HepG2 (cell line): ENCODE results near the gene SEMA4A. TPM values are rescaled to one million over a fixed set of nuclear protein-coding genes. Genes with fewer than 3 reads are reported as not detected.

Source experiments
- ATAC-seq: fragments of 200-7000 bp; cut with Tn5 transposase; 3 replicates; pipeline ENCODE4 v1.9.1; 2020; ENCODE audit warnings: mild to moderate bottlenecking, moderate library complexity
- BruUV-seq: library from RNA; stranded (reverse); fragments of 400-500 nt; replicated peaks from 2 replicates; lab custom pipeline; 2021; lab: Mats Ljungman, UMichigan
- CTCF ChIA-PET: fragments of 300-600 bp; formaldehyde crosslinking; extraction: SDS; loops from one replicate; lab custom pipeline; 2021; ENCODE audit warnings: low total read pairs, inconsistent platforms, low intra/inter-chr PET ratio; lab: Yijun Ruan, JAX
- POLR2A ChIA-PET: fragments of 350-600 bp; sonication (Branson Sonifier 250); formaldehyde crosslinking; loops from one replicate; lab custom pipeline; 2020; ENCODE audit warnings: antibody characterized with exemption, inconsistent platforms; lab: Yijun Ruan, JAX
- DNase-seq: peaks from one replicate; pipeline ENCODE4 v3.0.0-alpha.2; 2015; ENCODE audit warnings: low spot score
- FAIRE-seq: peaks from 3 replicates; lab custom pipeline; 2011; peaks lifted over from hg19 to GRCh38; lab: Jason Lieb, UNC
- H2AFZ ChIP-seq: one replicate; pipeline ENCODE4 v1.6.1; 2011; ENCODE audit warnings: low read length, inconsistent platforms
- H3K27ac ChIP-seq: fragments of 300-600 bp; 3 replicates; pipeline ENCODE4 v1.8.0; 2011; ENCODE audit warnings: mixed run types, mild to moderate bottlenecking, mixed read lengths, low read length, inconsistent platforms; ENCODE audit not compliant: insufficient read depth; ENCODE audit errors: extremely low read length
- H3K27me3 ChIP-seq, 2 experiments: fragments of 200-600 bp in 1 of 2; 2 replicates in 1 of 2; 3 replicates in 1 of 2; pipeline versions ENCODE4 v1.6.0 to v1.8.0; 2011; ENCODE audit warnings: low read length in 2 of 2, mild to moderate bottlenecking in 2 of 2, moderate library complexity in 2 of 2, inconsistent platforms in 1 of 2; ENCODE audit not compliant: insufficient read depth in 2 of 2, control insufficient read depth in 1 of 2
- H3K36me3 ChIP-seq, 2 experiments: fragments of 200-600 bp in 1 of 2; replicated peaks in 1 of 2; 2 replicates in 1 of 2; 3 replicates in 1 of 2; pipeline versions ENCODE4 v1.5.1 to v1.8.0; 2011; ENCODE audit warnings: low read length in 2 of 2, inconsistent platforms in 1 of 2; ENCODE audit not compliant: insufficient read depth in 2 of 2, control insufficient read depth in 1 of 2
- H3K4me1 ChIP-seq: 2 replicates; pipeline ENCODE4 v1.5.1; 2012; ENCODE audit warnings: low read length, inconsistent platforms; ENCODE audit not compliant: insufficient read depth
- H3K4me2 ChIP-seq: 2 replicates; pipeline ENCODE4 v1.6.0; 2011; ENCODE audit warnings: low read depth, low read length, inconsistent platforms
- H3K4me3 ChIP-seq, 3 experiments: fragments of 200-600 bp in 1 of 3; sonication (generic), shearing (Covaris generic) in 1 of 3; replicated peaks in 1 of 3; 2 replicates each; pipeline ENCODE4 v1.5.1; 2011 to 2016; ENCODE audit warnings: low read length in 3 of 3, inconsistent platforms in 2 of 3, low read depth in 2 of 3, mild to moderate bottlenecking in 2 of 3, control low read depth in 1 of 3, mixed read lengths in 1 of 3; ENCODE audit not compliant: insufficient read depth in 1 of 3
- H3K79me2 ChIP-seq: one replicate; pipeline ENCODE4 v1.6.1; 2011; ENCODE audit warnings: low read length, inconsistent platforms; ENCODE audit not compliant: insufficient read depth
- H3K9ac ChIP-seq: 2 replicates; pipeline ENCODE4 v1.6.0; 2011; ENCODE audit warnings: mild to moderate bottlenecking, low read depth, low read length, inconsistent platforms; ENCODE audit not compliant: insufficient read depth
- H3K9me3 ChIP-seq: 2 replicates; pipeline ENCODE4 v1.5.1; 2012; ENCODE audit warnings: mild to moderate bottlenecking, low read length
- H4K20me1 ChIP-seq: 2 replicates; pipeline ENCODE4 v1.6.0; 2011; ENCODE audit warnings: inconsistent platforms, mild to moderate bottlenecking, low read length, moderate library complexity; ENCODE audit not compliant: insufficient read depth
- ATF1 ChIP-seq: IDR thresholded peaks from 2 replicates; pipeline ENCODE4 v1.6.1; 2016; ENCODE audit warnings: mild to moderate bottlenecking, control low read depth
- FOXA1 ChIP-seq, 2 experiments: fragments of 450-650 bp in 1 of 2; sonication (generic) in 1 of 2; formaldehyde crosslinking in 1 of 2; IDR thresholded peaks; 2 replicates each; pipeline versions ENCODE4 v1.4.0 to v1.6.1; 2016 to 2020; ENCODE audit warnings: missing genetic modification reagents in 1 of 2
- U2AF1 ChIP-seq: fragments of 200-400 bp; formaldehyde crosslinking; optimal IDR thresholded peaks from 2 replicates; pipeline ENCODE3; 2017; ENCODE audit warnings: mild to moderate bottlenecking, low read depth, low read length
- ZNF121 ChIP-seq: sonication (generic); formaldehyde crosslinking; IDR thresholded peaks from 2 replicates; pipeline ENCODE4 v1.5.0; 2020; ENCODE audit warnings: mild to moderate bottlenecking, missing genetic modification reagents
- ZNF615 ChIP-seq: sonication (generic); formaldehyde crosslinking; IDR thresholded peaks from 2 replicates; pipeline ENCODE4 v1.5.0; 2020; ENCODE audit warnings: mild to moderate bottlenecking, missing genetic modification reagents, borderline replicate concordance
- ZNF883 ChIP-seq: sonication (generic); formaldehyde crosslinking; IDR thresholded peaks from 2 replicates; pipeline ENCODE4 v1.5.1; 2020; ENCODE audit warnings: mild to moderate bottlenecking, missing genetic modification reagents; ENCODE audit errors: not compliant biosample characterization
- WGBS: methylation state at CpG from one replicate; pipeline ENCODE4 v1.1.6; 2017; ENCODE audit warnings: low lambda C conversion rate; 5-methylcytosine and 5-hydroxymethylcytosine counted together
- in situ Hi-C: cut with HindIII; loops from 2 replicates; pipeline ENCODE4 v1.10.0; 2017; ENCODE audit warnings: low pct_unique_long_range_greater_than_20kb; ENCODE audit not compliant: extremely low pct_ligation_motif_present
- intact Hi-C: fragments of 100-400 bp; cut with micrococcal nuclease; formaldehyde crosslinking; loops from one replicate; pipeline ENCODE4 v1.10.0; 2022; ENCODE audit not compliant: unreplicated experiment
- polyA plus RNA-seq, 8 experiments: library from polyadenylated mRNA; depleted of rRNA in 3 of 8; stranded (reverse) in 7 of 8; unstranded in 1 of 8; fragments of >200 nt; fragmentation: Illumina TruSeq in 4 of 8; extraction: Trizol in 4 of 8; gene quantifications; 2 replicates each; pipeline versions ENCODE4 v1.2.1 to v1.2.3, GENCODE V29; 2011 to 2016; ENCODE audit warnings: low read depth in 4 of 8, missing spikeins in 1 of 8, mixed read lengths in 1 of 8; ENCODE audit not compliant: insufficient read depth in 1 of 8
- total RNA-seq, 5 experiments: library from RNA; depleted of rRNA; stranded (reverse); fragments of >200 nt; fragmentation: Illumina TruSeq; extraction: Trizol; gene quantifications; 2 replicates each; pipeline ENCODE4 v1.2.3, GENCODE V29; 2016; ENCODE audit warnings: low read depth in 1 of 5
- TF ChIP-seq, protein P1 (sequence below): sonication (generic); formaldehyde crosslinking; conservative IDR thresholded peaks from 2 replicates; pipeline ENCODE4 v1.4.0; 2020; ENCODE audit warnings: missing genetic modification reagents
- TF ChIP-seq, protein P2 (sequence below): IDR thresholded peaks from 2 replicates; pipeline ENCODE4 v1.4.0; 2020; ENCODE audit warnings: mild to moderate bottlenecking, missing genetic modification reagents
- TF ChIP-seq, protein P3 (sequence below): sonication (generic); formaldehyde crosslinking; IDR thresholded peaks from 2 replicates; pipeline ENCODE4 v1.8.0; 2022; ENCODE audit warnings: missing genetic modification reagents, mild to moderate bottlenecking, inconsistent platforms, borderline replicate concordance
- TF ChIP-seq, protein P4 (sequence below): sonication (generic); formaldehyde crosslinking; IDR thresholded peaks from 2 replicates; pipeline ENCODE4 v1.5.0; 2020; ENCODE audit warnings: mild to moderate bottlenecking, missing genetic modification reagents, borderline replicate concordance

Gene SEMA4A
- total and polyA plus RNA-seq, 2 of the 13 experiments (the other 11 are each of a cell fraction or from before 2014, with no cell fraction given): 0.09 to 0.20 TPM

DNA sequence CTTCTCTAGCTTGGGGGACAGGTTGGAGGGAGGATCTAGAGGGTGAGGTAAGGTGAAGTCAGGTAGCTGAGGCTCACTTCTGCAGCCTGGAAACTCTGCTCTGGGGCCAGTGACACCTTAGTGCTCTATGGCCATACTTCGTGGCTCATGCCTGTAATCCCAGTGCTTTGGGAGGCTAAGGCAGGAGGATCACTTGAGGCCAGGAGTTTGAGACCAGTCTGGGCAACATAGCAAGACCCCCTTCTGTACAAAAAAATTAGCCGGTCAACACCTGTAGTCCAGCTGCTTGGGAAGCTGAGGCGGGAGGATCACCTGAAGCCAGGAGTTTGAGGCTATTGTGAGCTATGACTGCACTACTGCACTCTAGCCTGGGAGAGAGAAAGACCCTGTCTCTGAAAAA, 33.1 kb upstream of the SEMA4A start:
- CTCF ChIA-PET: no interaction called here
- Histone ChIP-seq H4K20me1 (peaks cover 4% of the 10 kb centered on the region; the same call in 1 of the 2 replicates), H3K27ac (peak overlapping the region; percentile 91), H2AFZ (no peak overlapping the region), H3K4me2 (peak overlapping the region; percentile 68), H3K36me3 (peaks cover 1 to 11% of the 10 kb centered on the region in 2 experiments; a peak in 4 of 5 replicates), H3K4me3 (peak overlapping the region in 1 of 3 experiments; percentile 38; a peak in 2 of 6 replicates), H3K9me3 (no peaks in the 10 kb centered on the region), H3K4me1 (peaks cover 91% of the 10 kb centered on the region), H3K27me3 (no peaks in the 10 kb centered on the region; a peak in 1 of 5 replicates), H3K79me2 (peaks cover 95% of the 10 kb centered on the region), H3K9ac (peak overlapping the region; percentile 48)
- POLR2A ChIA-PET: interaction anchor here (2.1 to 4.8 kb wide), 3 partner anchors 8 to 21 kb away, joined by 14 to 108 read pairs (median 56); no protein-coding TSS in a partner anchor
- in situ Hi-C loops: no loop called here
- 100% methylated on average over 3 of the region's 3 CpGs for WGBS
- no peak for DNase-seq
- no peak for ATAC-seq
- no TSS peak for BruUV-seq
- intact Hi-C loops: no loop called here
- FAIRE-seq: no peak
- TF ChIP-seq, protein P1, sequence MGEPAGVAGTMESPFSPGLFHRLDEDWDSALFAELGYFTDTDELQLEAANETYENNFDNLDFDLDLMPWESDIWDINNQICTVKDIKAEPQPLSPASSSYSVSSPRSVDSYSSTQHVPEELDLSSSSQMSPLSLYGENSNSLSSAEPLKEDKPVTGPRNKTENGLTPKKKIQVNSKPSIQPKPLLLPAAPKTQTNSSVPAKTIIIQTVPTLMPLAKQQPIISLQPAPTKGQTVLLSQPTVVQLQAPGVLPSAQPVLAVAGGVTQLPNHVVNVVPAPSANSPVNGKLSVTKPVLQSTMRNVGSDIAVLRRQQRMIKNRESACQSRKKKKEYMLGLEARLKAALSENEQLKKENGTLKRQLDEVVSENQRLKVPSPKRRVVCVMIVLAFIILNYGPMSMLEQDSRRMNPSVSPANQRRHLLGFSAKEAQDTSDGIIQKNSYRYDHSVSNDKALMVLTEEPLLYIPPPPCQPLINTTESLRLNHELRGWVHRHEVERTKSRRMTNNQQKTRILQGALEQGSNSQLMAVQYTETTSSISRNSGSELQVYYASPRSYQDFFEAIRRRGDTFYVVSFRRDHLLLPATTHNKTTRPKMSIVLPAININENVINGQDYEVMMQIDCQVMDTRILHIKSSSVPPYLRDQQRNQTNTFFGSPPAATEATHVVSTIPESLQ (CRISPR knock-in tag): no peak
- TF ChIP-seq FOXA1 (IDR thresholded peaks at IDR 0.05) (no peak), FOXA1 (CRISPR knock-in tag; IDR thresholded peaks at IDR 0.05) (no peak), U2AF1 (no peak), ZNF121 (CRISPR knock-in tag) (peak; percentile 29; the same call in 1 of the 2 replicates), ZNF883 (CRISPR knock-in tag) (no peak), ZNF615 (CRISPR knock-in tag) (no peak), ATF1 (no peak)
- TF ChIP-seq, protein P2, sequence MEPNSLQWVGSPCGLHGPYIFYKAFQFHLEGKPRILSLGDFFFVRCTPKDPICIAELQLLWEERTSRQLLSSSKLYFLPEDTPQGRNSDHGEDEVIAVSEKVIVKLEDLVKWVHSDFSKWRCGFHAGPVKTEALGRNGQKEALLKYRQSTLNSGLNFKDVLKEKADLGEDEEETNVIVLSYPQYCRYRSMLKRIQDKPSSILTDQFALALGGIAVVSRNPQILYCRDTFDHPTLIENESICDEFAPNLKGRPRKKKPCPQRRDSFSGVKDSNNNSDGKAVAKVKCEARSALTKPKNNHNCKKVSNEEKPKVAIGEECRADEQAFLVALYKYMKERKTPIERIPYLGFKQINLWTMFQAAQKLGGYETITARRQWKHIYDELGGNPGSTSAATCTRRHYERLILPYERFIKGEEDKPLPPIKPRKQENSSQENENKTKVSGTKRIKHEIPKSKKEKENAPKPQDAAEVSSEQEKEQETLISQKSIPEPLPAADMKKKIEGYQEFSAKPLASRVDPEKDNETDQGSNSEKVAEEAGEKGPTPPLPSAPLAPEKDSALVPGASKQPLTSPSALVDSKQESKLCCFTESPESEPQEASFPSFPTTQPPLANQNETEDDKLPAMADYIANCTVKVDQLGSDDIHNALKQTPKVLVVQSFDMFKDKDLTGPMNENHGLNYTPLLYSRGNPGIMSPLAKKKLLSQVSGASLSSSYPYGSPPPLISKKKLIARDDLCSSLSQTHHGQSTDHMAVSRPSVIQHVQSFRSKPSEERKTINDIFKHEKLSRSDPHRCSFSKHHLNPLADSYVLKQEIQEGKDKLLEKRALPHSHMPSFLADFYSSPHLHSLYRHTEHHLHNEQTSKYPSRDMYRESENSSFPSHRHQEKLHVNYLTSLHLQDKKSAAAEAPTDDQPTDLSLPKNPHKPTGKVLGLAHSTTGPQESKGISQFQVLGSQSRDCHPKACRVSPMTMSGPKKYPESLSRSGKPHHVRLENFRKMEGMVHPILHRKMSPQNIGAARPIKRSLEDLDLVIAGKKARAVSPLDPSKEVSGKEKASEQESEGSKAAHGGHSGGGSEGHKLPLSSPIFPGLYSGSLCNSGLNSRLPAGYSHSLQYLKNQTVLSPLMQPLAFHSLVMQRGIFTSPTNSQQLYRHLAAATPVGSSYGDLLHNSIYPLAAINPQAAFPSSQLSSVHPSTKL (CRISPR knock-in tag): no peak
- TF ChIP-seq, protein P3, sequence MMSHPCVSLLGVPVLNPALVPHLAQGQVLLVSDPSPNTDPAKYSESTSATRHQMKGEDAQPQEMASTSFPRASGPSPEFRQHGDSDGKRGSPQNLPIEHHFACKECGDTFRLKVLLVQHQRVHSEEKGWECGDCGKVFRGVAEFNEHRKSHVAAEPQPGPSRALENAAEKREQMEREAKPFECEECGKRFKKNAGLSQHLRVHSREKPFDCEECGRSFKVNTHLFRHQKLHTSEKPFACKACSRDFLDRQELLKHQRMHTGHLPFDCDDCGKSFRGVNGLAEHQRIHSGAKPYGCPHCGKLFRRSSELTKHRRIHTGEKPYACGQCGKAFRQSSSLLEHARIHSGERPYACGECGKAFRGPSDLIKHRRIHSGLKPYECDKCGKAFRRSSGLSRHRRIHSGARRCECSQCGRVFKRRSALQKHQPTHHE (CRISPR knock-in tag): no peak
- TF ChIP-seq, protein P4, sequence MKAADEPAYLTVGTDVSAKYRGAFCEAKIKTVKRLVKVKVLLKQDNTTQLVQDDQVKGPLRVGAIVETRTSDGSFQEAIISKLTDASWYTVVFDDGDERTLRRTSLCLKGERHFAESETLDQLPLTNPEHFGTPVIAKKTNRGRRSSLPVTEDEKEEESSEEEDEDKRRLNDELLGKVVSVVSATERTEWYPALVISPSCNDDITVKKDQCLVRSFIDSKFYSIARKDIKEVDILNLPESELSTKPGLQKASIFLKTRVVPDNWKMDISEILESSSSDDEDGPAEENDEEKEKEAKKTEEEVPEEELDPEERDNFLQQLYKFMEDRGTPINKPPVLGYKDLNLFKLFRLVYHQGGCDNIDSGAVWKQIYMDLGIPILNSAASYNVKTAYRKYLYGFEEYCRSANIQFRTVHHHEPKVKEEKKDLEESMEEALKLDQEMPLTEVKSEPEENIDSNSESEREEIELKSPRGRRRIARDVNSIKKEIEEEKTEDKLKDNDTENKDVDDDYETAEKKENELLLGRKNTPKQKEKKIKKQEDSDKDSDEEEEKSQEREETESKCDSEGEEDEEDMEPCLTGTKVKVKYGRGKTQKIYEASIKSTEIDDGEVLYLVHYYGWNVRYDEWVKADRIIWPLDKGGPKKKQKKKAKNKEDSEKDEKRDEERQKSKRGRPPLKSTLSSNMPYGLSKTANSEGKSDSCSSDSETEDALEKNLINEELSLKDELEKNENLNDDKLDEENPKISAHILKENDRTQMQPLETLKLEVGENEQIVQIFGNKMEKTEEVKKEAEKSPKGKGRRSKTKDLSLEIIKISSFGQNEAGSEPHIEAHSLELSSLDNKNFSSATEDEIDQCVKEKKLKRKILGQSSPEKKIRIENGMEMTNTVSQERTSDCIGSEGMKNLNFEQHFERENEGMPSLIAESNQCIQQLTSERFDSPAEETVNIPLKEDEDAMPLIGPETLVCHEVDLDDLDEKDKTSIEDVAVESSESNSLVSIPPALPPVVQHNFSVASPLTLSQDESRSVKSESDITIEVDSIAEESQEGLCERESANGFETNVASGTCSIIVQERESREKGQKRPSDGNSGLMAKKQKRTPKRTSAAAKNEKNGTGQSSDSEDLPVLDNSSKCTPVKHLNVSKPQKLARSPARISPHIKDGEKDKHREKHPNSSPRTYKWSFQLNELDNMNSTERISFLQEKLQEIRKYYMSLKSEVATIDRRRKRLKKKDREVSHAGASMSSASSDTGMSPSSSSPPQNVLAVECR (CRISPR knock-in tag): no peak
